ENCODE results near the gene LSS. TPM values are rescaled to one million over a fixed set of nuclear protein-coding genes. Genes with fewer than 3 reads are reported as not detected.

The LSS gene
- total RNA-seq, 1 experiment from 2014 or later = 130 TPM

GRCh38 chr21:46208761-46209721 lies 19.5 kb downstream of the LSS start:
- POLR2A ChIA-PET (ENCODE audit: low non-redundant PET) = no interaction called here
- no peaks in the 10 kb centered on the region for H3K4me1 ChIP-seq (ENCODE audit: insufficient read depth, low read length, poor library complexity, severe bottlenecking)
- H3K4me3 ChIP-seq (ENCODE audit: low read depth, low read length, poor library complexity, severe bottlenecking) = no peak overlapping the region
- intact Hi-C loops (cut with micrococcal nuclease; ENCODE audit: unreplicated experiment) = no loop called here
- CTCF ChIA-PET = no interaction called here
- no peaks in the 10 kb centered on the region for H3K9me3 ChIP-seq (ENCODE audit: low read depth, low read length, poor library complexity, severe bottlenecking)
- H3K27ac ChIP-seq (ENCODE audit: low read depth, low read length, poor library complexity, severe bottlenecking) = no peak overlapping the region
- DNase-seq (ENCODE audit: low spot score) = no peak
- TF ChIP-seq, protein P1, sequence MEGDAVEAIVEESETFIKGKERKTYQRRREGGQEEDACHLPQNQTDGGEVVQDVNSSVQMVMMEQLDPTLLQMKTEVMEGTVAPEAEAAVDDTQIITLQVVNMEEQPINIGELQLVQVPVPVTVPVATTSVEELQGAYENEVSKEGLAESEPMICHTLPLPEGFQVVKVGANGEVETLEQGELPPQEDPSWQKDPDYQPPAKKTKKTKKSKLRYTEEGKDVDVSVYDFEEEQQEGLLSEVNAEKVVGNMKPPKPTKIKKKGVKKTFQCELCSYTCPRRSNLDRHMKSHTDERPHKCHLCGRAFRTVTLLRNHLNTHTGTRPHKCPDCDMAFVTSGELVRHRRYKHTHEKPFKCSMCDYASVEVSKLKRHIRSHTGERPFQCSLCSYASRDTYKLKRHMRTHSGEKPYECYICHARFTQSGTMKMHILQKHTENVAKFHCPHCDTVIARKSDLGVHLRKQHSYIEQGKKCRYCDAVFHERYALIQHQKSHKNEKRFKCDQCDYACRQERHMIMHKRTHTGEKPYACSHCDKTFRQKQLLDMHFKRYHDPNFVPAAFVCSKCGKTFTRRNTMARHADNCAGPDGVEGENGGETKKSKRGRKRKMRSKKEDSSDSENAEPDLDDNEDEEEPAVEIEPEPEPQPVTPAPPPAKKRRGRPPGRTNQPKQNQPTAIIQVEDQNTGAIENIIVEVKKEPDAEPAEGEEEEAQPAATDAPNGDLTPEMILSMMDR (conservative IDR thresholded peaks at IDR 0.05; ENCODE audit: low read depth, low read length) = no peak
- no peak for TF ChIP-seq EZH2 (IDR thresholded peaks at IDR 0.05; ENCODE audit: borderline replicate concordance, low read depth, low read length, poor library complexity, severe bottlenecking)
- BruUV-seq (replicated peaks) = no TSS peak
- H3K36me3 ChIP-seq (ENCODE audit: insufficient read depth, low read length, poor library complexity, severe bottlenecking) = peaks cover 74% of the 10 kb centered on the region
- no peaks in the 10 kb centered on the region for H3K27me3 ChIP-seq (replicated peaks; ENCODE audit: insufficient read depth, low read depth, low read length, poor library complexity)

DNA sequence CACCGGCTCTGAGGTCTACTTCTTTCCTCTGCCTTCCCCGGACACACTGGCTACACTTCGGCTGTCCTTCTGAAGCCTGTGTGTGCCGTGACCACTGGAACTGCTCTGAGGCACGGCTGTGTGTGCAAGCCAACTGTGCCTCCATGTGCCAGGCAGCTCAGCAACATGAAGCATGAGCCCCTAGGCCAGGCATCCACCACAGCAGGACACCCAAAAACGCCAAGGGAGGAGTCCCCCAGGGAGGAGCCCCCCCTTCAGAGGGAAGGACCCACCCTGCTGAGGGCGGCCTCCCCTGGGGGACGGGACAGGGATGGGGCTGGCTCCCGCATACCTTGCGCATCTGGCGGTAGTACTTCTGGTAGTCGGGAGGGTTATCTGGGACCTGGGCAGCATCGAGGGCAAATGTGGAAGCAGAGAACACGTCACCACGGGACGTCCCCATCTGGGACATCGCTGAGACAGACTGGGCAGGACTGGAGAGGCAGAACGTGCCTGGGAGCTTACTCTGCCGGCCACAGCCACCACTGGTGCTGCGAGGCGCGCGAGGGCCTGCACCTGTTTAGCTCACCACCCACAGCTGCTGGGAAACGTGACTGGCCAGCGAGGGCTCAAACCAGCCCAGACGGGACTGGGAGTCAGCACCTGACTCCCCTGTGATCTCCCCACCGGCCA lies 20.5 kb downstream of the LSS start:
- Histone ChIP-seq H3K27me3 (replicated peaks; ENCODE audit: insufficient read depth, low read depth, low read length, poor library complexity) (no peaks in the 10 kb centered on the region), H3K4me3 (ENCODE audit: low read depth, low read length, poor library complexity, severe bottlenecking) (no peak overlapping the region), H3K27ac (ENCODE audit: low read depth, low read length, poor library complexity, severe bottlenecking) (no peak overlapping the region), H3K36me3 (ENCODE audit: insufficient read depth, low read length, poor library complexity, severe bottlenecking) (peaks cover 75% of the 10 kb centered on the region), H3K9me3 (ENCODE audit: low read depth, low read length, poor library complexity, severe bottlenecking) (no peaks in the 10 kb centered on the region), H3K4me1 (ENCODE audit: insufficient read depth, low read length, poor library complexity, severe bottlenecking) (no peaks in the 10 kb centered on the region)
- TF ChIP-seq EZH2 (IDR thresholded peaks at IDR 0.05; ENCODE audit: borderline replicate concordance, low read depth, low read length, poor library complexity, severe bottlenecking) = no peak
- TF ChIP-seq, protein P1 (conservative IDR thresholded peaks at IDR 0.05; ENCODE audit: low read depth, low read length) = no peak
- POLR2A ChIA-PET (ENCODE audit: low non-redundant PET) = no interaction called here
- intact Hi-C loops (cut with micrococcal nuclease; ENCODE audit: unreplicated experiment) = no loop called here
- no peak for DNase-seq (ENCODE audit: low spot score)
- CTCF ChIA-PET = no interaction called here
- no TSS peak for BruUV-seq (replicated peaks)

DNA sequence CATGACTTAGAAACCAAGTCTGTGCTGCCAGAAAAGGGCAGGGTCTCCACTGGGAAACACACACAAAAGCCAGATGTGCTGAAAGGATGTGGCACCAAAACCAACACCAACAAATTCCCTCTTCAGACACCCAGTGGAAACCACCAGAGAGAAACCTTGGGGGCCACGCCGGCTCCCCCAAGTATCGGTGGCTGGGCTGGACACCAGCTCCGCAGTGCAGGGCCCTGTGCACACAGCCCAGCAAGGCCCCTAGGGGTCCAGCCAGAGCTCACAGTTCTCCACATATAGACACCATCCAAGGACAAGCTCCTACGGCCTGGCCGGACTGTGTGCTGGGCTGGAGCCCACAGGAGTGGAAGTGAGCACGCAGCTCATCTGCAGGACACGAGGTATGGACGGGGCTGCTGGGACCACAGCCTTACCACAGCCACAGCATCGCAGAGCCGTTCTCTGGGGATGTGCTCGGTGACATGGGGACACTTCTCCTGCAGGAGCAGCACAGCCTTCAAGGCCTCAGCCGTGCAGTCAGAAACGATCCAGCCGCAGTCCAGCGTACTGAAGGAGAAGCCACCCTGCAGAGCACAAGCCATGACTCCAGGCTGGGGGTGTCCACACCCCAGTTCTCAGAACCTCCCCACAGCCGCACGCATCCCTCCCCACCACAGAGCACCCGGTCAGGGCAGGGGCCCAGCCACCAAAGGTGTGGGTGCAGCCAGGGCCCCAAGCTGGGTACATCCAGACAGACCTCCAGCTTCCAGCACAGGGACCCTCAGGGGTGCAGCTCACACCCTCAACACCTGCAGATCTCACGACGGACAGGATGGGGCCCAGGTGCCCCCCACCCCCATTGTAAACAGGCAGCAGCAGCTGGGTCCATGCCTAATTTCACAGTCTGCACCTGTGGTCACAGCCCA lies 21.3 kb downstream of the LSS start:
- TF ChIP-seq EZH2 (IDR thresholded peaks at IDR 0.05; ENCODE audit: borderline replicate concordance, low read depth, low read length, poor library complexity, severe bottlenecking) = no peak
- TF ChIP-seq, protein P1 (conservative IDR thresholded peaks at IDR 0.05; ENCODE audit: low read depth, low read length) = no peak
- DNase-seq (ENCODE audit: low spot score) = no peak
- ChIA-PET CTCF (no interaction called here), POLR2A (ENCODE audit: low non-redundant PET) (no interaction called here)
- Histone ChIP-seq H3K4me1 (ENCODE audit: insufficient read depth, low read length, poor library complexity, severe bottlenecking) (no peaks in the 10 kb centered on the region), H3K27me3 (replicated peaks; ENCODE audit: insufficient read depth, low read depth, low read length, poor library complexity) (no peaks in the 10 kb centered on the region), H3K9me3 (ENCODE audit: low read depth, low read length, poor library complexity, severe bottlenecking) (no peaks in the 10 kb centered on the region), H3K4me3 (ENCODE audit: low read depth, low read length, poor library complexity, severe bottlenecking) (no peak overlapping the region), H3K27ac (ENCODE audit: low read depth, low read length, poor library complexity, severe bottlenecking) (no peak overlapping the region), H3K36me3 (ENCODE audit: insufficient read depth, low read length, poor library complexity, severe bottlenecking) (peaks cover 76% of the 10 kb centered on the region)
- intact Hi-C loops (cut with micrococcal nuclease; ENCODE audit: unreplicated experiment) = no loop called here
- no TSS peak for BruUV-seq (replicated peaks)
